ENCODE results near the gene IL25.

The IL25 gene

GRCh38 chr14:23365036-23365731 lies 7.4 kb upstream of the IL25 start, which contains the start of gene EFS:
TSS of gene EFS (minus strand) at chr14:23365172. CDS start at chr14:23365025, 147 bp downstream.
- Histone ChIP-seq H3K27me3 (ENCODE audit: insufficient read depth, low read depth, severe bottlenecking) (no peaks in the 10 kb centered on the region), H3K27ac (peak within 1 kb of the TSS; percentile 99), H3K4me3 (ENCODE audit: low read depth, low read length) (peak within 1 kb of the TSS; percentile 79), H3K9me3 (ENCODE audit: severe bottlenecking) (no peaks in the 10 kb centered on the region), H3K36me3 (peaks cover 30% of the 10 kb centered on the region)
- no peak for DNase-seq
- TF ChIP-seq, protein P1, sequence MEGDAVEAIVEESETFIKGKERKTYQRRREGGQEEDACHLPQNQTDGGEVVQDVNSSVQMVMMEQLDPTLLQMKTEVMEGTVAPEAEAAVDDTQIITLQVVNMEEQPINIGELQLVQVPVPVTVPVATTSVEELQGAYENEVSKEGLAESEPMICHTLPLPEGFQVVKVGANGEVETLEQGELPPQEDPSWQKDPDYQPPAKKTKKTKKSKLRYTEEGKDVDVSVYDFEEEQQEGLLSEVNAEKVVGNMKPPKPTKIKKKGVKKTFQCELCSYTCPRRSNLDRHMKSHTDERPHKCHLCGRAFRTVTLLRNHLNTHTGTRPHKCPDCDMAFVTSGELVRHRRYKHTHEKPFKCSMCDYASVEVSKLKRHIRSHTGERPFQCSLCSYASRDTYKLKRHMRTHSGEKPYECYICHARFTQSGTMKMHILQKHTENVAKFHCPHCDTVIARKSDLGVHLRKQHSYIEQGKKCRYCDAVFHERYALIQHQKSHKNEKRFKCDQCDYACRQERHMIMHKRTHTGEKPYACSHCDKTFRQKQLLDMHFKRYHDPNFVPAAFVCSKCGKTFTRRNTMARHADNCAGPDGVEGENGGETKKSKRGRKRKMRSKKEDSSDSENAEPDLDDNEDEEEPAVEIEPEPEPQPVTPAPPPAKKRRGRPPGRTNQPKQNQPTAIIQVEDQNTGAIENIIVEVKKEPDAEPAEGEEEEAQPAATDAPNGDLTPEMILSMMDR (IDR thresholded peaks at IDR 0.05; ENCODE audit: low read depth, low read length) = no peak

DNA sequence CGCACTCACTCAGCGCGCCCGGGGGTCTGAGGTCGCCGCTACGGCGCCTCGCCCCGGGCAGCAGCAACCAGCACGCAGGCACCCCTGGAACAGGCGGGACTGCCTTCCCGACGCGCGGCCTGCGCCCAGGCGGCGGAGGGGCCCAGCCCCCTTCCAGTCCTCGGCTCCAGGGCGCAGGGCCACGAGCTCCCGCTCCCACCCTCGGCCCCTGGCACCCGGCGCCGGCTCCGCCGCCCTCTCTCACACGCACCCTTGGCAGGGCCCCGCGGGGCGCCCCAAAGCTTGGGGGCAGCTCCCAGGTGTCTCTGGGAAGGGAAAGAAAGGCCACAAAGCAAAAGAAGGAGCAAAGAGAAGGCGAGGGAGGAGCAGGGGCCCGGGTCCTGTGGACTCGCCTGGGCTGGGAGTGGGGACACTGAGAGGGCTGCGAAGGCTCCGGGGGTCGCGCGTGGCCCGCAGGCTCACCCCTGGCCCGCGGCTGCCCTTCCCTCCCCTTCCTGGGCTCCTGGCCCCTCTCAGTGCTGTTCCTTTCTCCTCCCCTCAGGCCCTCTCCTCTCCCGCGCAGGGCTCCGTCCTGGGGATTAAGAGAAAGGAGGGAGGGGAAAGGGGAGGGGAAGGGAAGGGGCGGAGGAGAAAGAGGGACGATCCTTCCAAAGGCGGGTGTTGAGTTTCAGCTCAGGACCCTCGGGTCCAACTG lies 6.7 kb upstream of the IL25 start:
- peak overlapping the region; percentile 99 for H3K27ac ChIP-seq
- H3K36me3 ChIP-seq = peaks cover 26% of the 10 kb centered on the region
- H3K9me3 ChIP-seq (ENCODE audit: severe bottlenecking) = no peaks in the 10 kb centered on the region
- TF ChIP-seq, protein P1 (IDR thresholded peaks at IDR 0.05; ENCODE audit: low read depth, low read length) = no peak
- peak overlapping the region; percentile 79 for H3K4me3 ChIP-seq (ENCODE audit: low read depth, low read length)
- peak; percentile 90 for DNase-seq
- no peaks in the 10 kb centered on the region for H3K27me3 ChIP-seq (ENCODE audit: insufficient read depth, low read depth, severe bottlenecking)

DNA sequence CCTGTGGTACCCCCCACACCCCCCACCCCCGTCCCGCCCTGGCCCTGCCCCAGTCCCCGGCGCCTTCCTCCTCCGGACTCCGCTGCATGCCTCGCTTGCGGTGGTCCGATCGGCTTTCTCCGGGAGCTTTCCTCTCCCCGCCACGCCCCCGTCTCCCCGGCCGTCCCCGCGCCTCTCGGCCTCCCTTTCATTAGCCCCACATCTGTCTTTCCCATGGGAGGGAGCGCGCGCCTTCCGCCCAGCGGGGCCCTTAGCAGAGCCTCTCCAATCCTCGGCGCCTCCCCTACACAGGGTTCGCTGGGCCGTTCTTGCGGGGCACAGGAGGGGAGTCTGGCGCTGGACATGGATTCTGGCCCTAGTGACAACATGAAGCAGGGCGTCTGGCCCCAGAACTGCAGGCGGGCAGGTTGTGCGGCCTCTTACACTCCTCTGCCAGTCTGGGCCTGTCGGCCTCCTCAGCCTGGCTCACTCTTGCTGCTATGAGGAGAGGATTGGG lies 6.1 kb upstream of the IL25 start:
- Histone ChIP-seq H3K36me3 (peaks cover 22% of the 10 kb centered on the region), H3K27me3 (ENCODE audit: insufficient read depth, low read depth, severe bottlenecking) (no peaks in the 10 kb centered on the region), H3K9me3 (ENCODE audit: severe bottlenecking) (no peaks in the 10 kb centered on the region), H3K4me3 (ENCODE audit: low read depth, low read length) (peak overlapping the region; percentile 79), H3K27ac (peak overlapping the region; percentile 99)
- TF ChIP-seq, protein P1 (IDR thresholded peaks at IDR 0.05; ENCODE audit: low read depth, low read length) = no peak
- DNase-seq = peak; percentile 96

DNA sequence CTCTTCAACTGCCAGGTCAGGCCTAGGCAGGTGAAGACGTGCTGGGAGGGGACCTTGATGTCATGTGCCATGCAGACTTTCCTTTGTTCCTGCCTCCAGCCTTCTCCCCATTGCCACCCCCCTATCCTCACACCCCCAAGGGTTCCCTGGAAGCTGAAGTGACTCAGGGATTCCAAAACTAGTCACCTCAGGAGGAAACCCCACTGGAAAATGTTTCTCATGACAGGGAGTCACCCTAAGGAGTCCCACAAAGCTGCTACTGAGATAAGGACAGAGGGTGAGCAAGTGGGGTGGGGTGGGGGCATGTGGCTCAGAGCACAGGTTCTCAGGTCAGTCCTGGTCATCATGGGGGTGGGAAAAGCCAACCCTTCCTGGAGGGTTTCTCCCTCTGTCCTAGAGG lies 2.4 kb upstream of the IL25 start:
- no peak overlapping the region for H3K27ac ChIP-seq
- peaks cover 6% of the 10 kb centered on the region; the same call in 1 of the 2 replicates for H3K36me3 ChIP-seq
- DNase-seq = no peak
- no peak overlapping the region for H3K4me3 ChIP-seq (ENCODE audit: low read depth, low read length)
- no peaks in the 10 kb centered on the region for H3K9me3 ChIP-seq (ENCODE audit: severe bottlenecking)
- TF ChIP-seq, protein P1 (IDR thresholded peaks at IDR 0.05; ENCODE audit: low read depth, low read length) = no peak
- H3K27me3 ChIP-seq (ENCODE audit: insufficient read depth, low read depth, severe bottlenecking) = no peaks in the 10 kb centered on the region

- Histone ChIP-seq H3K4me3 (ENCODE audit: low read depth, low read length) (no peak overlapping the region), H3K27ac (no peak overlapping the region), H3K36me3 (no peaks in the 10 kb centered on the region), H3K27me3 (ENCODE audit: insufficient read depth, low read depth, severe bottlenecking) (no peaks in the 10 kb centered on the region), H3K9me3 (ENCODE audit: severe bottlenecking) (no peaks in the 10 kb centered on the region)
- DNase-seq = no peak
- TF ChIP-seq, protein P1 (IDR thresholded peaks at IDR 0.05; ENCODE audit: low read depth, low read length) = no peak
These were observed 744 bp upstream of the IL25 start for GRCh38 chr14:23371865-23372264.

Measured in WERI-Rb-1 (cell line).